HCT116 (cell line): ENCODE results near the gene PRR7. TPM values are rescaled to one million over a fixed set of nuclear protein-coding genes. Genes with fewer than 3 reads are reported as not detected.

Source experiments
- ATAC-seq: fragments of 200-7000 bp; cut with Tn5 transposase; 2 replicates; pipeline ENCODE4 v1.9.1; 2020; ENCODE audit warnings: mild to moderate bottlenecking, moderate library complexity
- BruUV-seq: library from RNA; stranded (reverse); fragments of 400-500 nt; replicated peaks from 2 replicates; lab custom pipeline; 2021; lab: Mats Ljungman, UMichigan
- CTCF ChIA-PET: fragments of 300-600 bp; sonication (Branson Sonifier 250); formaldehyde crosslinking; loops from one replicate; lab custom pipeline; 2021; ENCODE audit warnings: antibody characterized with exemption; lab: Charles Lee
- POLR2A ChIA-PET: fragments of 300-600, 350-600 bp; sonication (Branson Sonifier 250); formaldehyde crosslinking; loops from one replicate; lab custom pipeline; 2021; ENCODE audit warnings: antibody characterized with exemption; lab: Charles Lee
- RAD21 ChIA-PET, 2 experiments: fragments of 300-600 bp; sonication (Branson Sonifier 250); formaldehyde crosslinking; loops; one replicate each; lab custom pipeline; 2023; ENCODE audit warnings: low total read pairs in 2 of 2; ENCODE audit not compliant: uncharacterized antibody in 2 of 2, unreplicated experiment in 2 of 2, low non-redundant PET in 1 of 2; lab: Charles Lee
- DNase-seq: peaks from one replicate; pipeline ENCODE4 v3.0.0-alpha.2; 2010; ENCODE audit warnings: low read depth, low spot score
- H2AFZ ChIP-seq: fragments of 200-600 bp; shearing (Covaris generic), sonication (generic); 2 replicates; pipeline ENCODE4 v1.6.1; 2017; ENCODE audit warnings: low read depth, mixed run types, mixed read lengths, antibody characterized with exemption, low read length; ENCODE audit not compliant: poor library complexity, severe bottlenecking
- H3K27ac ChIP-seq: 2 replicates; pipeline ENCODE4 v1.5.1; 2012; ENCODE audit warnings: low read depth, low read length
- H3K27me3 ChIP-seq: fragments of 200-600 bp; sonication (generic); 2 replicates; pipeline ENCODE4 v1.6.1; 2016; ENCODE audit warnings: mixed run types, low read length, mixed read lengths; ENCODE audit not compliant: insufficient read depth
- H3K36me3 ChIP-seq, 2 experiments: fragments of 200-500 bp in 1 of 2; fragments of 200-600 bp in 1 of 2; sonication (Bioruptor generic) in 1 of 2; sonication (generic) in 1 of 2; 2 replicates each; pipeline versions ENCODE4 v1.5.1 to v1.6.1; 2014 to 2016; ENCODE audit warnings: low read length in 2 of 2, inconsistent platforms in 1 of 2, mixed read lengths in 1 of 2, mixed run types in 1 of 2; ENCODE audit not compliant: insufficient read depth in 2 of 2, control insufficient read depth in 1 of 2
- H3K4me1 ChIP-seq, 2 experiments: fragments of 200-600 bp in 1 of 2; sonication (generic) in 1 of 2; 2 replicates each; pipeline versions ENCODE4 v1.5.1 to v1.6.1; 2012 to 2017; ENCODE audit warnings: low read length in 2 of 2, inconsistent platforms in 1 of 2, mild to moderate bottlenecking in 1 of 2, mixed read lengths in 1 of 2, mixed run types in 1 of 2, moderate library complexity in 1 of 2; ENCODE audit not compliant: insufficient read depth in 2 of 2, control insufficient read depth in 1 of 2
- H3K4me2 ChIP-seq: fragments of 200-600 bp; sonication (generic); 2 replicates; pipeline ENCODE4 v1.6.1; 2017; ENCODE audit warnings: mixed run types, low read length, mixed read lengths
- H3K4me3 ChIP-seq, 2 experiments: fragments of 200-600 bp in 1 of 2; sonication (generic) in 1 of 2; replicated peaks in 1 of 2; 2 replicates each; pipeline ENCODE4 v1.5.1; 2011 to 2016; ENCODE audit warnings: low read length in 2 of 2, control low read depth in 1 of 2, low read depth in 1 of 2, mild to moderate bottlenecking in 1 of 2, mixed read lengths in 1 of 2, mixed run types in 1 of 2
- H3K79me2 ChIP-seq: fragments of 200-600 bp; sonication (generic); 2 replicates; pipeline ENCODE4 v1.6.1; 2017; ENCODE audit warnings: mild to moderate bottlenecking, mixed run types, low read length, moderate library complexity, mixed read lengths; ENCODE audit not compliant: insufficient read depth
- H3K9ac ChIP-seq: fragments of 200-600 bp; sonication (generic); 2 replicates; pipeline ENCODE4 v1.6.1; 2016; ENCODE audit warnings: low read length, mixed read lengths
- H3K9me2 ChIP-seq: fragments of 200-600 bp; sonication (generic), shearing (Covaris generic); 2 replicates; pipeline ENCODE4 v1.6.1; 2017; ENCODE audit warnings: mixed run types, mild to moderate bottlenecking, moderate library complexity; ENCODE audit not compliant: insufficient read depth
- H3K9me3 ChIP-seq, 2 experiments: fragments of 200-500 bp in 1 of 2; fragments of 200-600 bp in 1 of 2; sonication (Bioruptor generic) in 1 of 2; sonication (generic) in 1 of 2; 2 replicates each; pipeline ENCODE4 v1.6.1; 2014 to 2017; ENCODE audit warnings: low read length in 2 of 2, mixed read lengths in 2 of 2, inconsistent platforms in 1 of 2, low read depth in 1 of 2, mild to moderate bottlenecking in 1 of 2, mixed run types in 1 of 2, moderate library complexity in 1 of 2; ENCODE audit not compliant: control insufficient read depth in 1 of 2, insufficient read depth in 1 of 2
- H4K20me1 ChIP-seq: fragments of 200-600 bp; sonication (generic), shearing (Covaris generic); 2 replicates; pipeline ENCODE4 v1.6.1; 2017; ENCODE audit warnings: mixed run types, mild to moderate bottlenecking, moderate library complexity; ENCODE audit not compliant: insufficient read depth
- CBX3 ChIP-seq: IDR thresholded peaks from 2 replicates; pipeline ENCODE4 v1.6.1; 2012; ENCODE audit warnings: low read depth
- CEBPB ChIP-seq: IDR thresholded peaks from 2 replicates; pipeline ENCODE4 v1.6.1; 2012; ENCODE audit warnings: low read depth
- EGR1 ChIP-seq: IDR thresholded peaks from 2 replicates; pipeline ENCODE4 v1.6.1; 2012; ENCODE audit warnings: low read depth
- ELF1 ChIP-seq: IDR thresholded peaks from 2 replicates; pipeline ENCODE4 v1.6.1; 2012; ENCODE audit warnings: low read depth, borderline replicate concordance
- EZH2phosphoT487 ChIP-seq: fragments of 200-600 bp; IDR thresholded peaks from 2 replicates; pipeline ENCODE4 v1.6.1; 2018; ENCODE audit warnings: antibody characterized with exemption, borderline replicate concordance
- POLR2A ChIP-seq: IDR thresholded peaks from 2 replicates; pipeline ENCODE4 v1.7.0; 2011; ENCODE audit warnings: borderline replicate concordance; ENCODE audit not compliant: insufficient read depth, insufficient read length; ENCODE audit errors: extremely low read depth
- RAD21 ChIP-seq: IDR thresholded peaks from 2 replicates; pipeline ENCODE4 v1.6.1; 2012; ENCODE audit warnings: low read depth, mild to moderate bottlenecking
- SIN3A ChIP-seq: IDR thresholded peaks from 2 replicates; pipeline ENCODE4 v1.6.1; 2012; ENCODE audit warnings: low read depth
- SRF ChIP-seq: IDR thresholded peaks from 2 replicates; pipeline ENCODE4 v1.6.1; 2012; ENCODE audit warnings: low read depth
- TCF7L2 ChIP-seq: IDR thresholded peaks from 2 replicates; pipeline ENCODE4 v1.7.0; 2011; ENCODE audit warnings: borderline replicate concordance, inconsistent platforms; ENCODE audit not compliant: insufficient read depth, insufficient read length; ENCODE audit errors: extremely low read depth
- YY1 ChIP-seq: IDR thresholded peaks from 2 replicates; pipeline ENCODE4 v1.6.1; 2011; ENCODE audit warnings: low read length, low read depth, moderate library complexity, mild to moderate bottlenecking; ENCODE audit not compliant: insufficient replicate concordance; ENCODE audit errors: extremely low read depth
- ZNF274 ChIP-seq: fragments of 200-500 bp; sonication (Bioruptor generic); IDR thresholded peaks from 2 replicates; pipeline ENCODE4 v1.6.1; 2014; ENCODE audit warnings: mild to moderate bottlenecking, low read depth, low read length, inconsistent platforms
- intact Hi-C: fragments of 100-400 bp; cut with micrococcal nuclease; formaldehyde crosslinking; loops from 2 replicates; pipeline ENCODE4 v1.10.0; 2022
- total RNA-seq: library from RNA; stranded (reverse); gene quantifications from one replicate; pipeline ENCODE4 v1.2.1, GENCODE V29; 2021; ENCODE audit not compliant: unreplicated experiment
- TF ChIP-seq, protein P1 (sequence below): IDR thresholded peaks from 2 replicates; pipeline ENCODE4 v1.6.1; 2012; ENCODE audit warnings: low read depth
- TF ChIP-seq, protein P2 (sequence below), 3 experiments: fragments of 200-600 bp in 1 of 3; sonication (generic) in 1 of 3; IDR thresholded peaks in 2 of 3; conservative IDR thresholded peaks in 1 of 3; 2 replicates each; pipeline ENCODE4 v1.5.1; 2012 to 2017; ENCODE audit warnings: low read depth in 2 of 3, low read length in 2 of 3, antibody characterized with exemption in 1 of 3, borderline replicate concordance in 1 of 3, control low read depth in 1 of 3, mild to moderate bottlenecking in 1 of 3, mixed read lengths in 1 of 3, mixed run types in 1 of 3, moderate library complexity in 1 of 3; ENCODE audit not compliant: insufficient read depth in 1 of 3
- TF ChIP-seq, protein P3 (sequence below): IDR thresholded peaks from 2 replicates; pipeline ENCODE4 v1.6.1; 2012

The PRR7 gene
- total RNA-seq, 1 experiment from 2014 or later: 39.9 TPM

DNA sequence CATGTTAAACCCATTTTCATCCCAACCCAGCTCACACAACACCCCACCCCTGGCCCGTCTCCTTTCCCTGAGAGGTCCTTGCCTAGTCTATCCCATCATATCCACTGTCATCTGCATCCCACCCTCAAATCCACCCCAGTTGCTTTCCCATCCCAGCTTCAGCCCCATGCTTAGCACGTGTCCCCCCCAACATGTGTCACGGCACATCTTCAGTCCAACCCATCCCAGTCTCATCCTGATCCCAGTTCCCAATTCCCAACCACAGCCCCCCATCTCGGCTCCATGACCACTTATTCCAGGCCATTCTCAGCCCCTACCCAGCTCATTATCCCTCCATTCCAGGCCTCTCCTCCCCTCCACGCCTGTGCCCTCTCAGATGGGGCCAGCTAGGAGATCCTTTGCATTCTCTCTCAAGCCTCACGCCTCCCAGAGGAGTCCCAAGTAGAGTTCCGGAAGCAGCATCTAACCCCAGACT lies 27.4 kb downstream of the PRR7 start:
- H2AFZ ChIP-seq: no peak overlapping the region
- H3K4me3 ChIP-seq: no peak overlapping the region
- RAD21 ChIA-PET: no interaction called here
- intact Hi-C loops: no loop called here
- POLR2A ChIA-PET: interaction anchor here (0.9 to 2.6 kb wide), 2 partner anchors 22 to 71 kb away, joined by 3 to 8 read pairs; no protein-coding TSS in a partner anchor
- peaks cover 0 to under 1% of the 10 kb centered on the region in 2 experiments; a peak in 1 of 4 replicates for H3K36me3 ChIP-seq
- no peaks in the 10 kb centered on the region for H4K20me1 ChIP-seq
- peaks cover 8 to 55% of the 10 kb centered on the region in 2 experiments; a peak in 3 of 4 replicates for H3K4me1 ChIP-seq
- no peaks in the 10 kb centered on the region for H3K27me3 ChIP-seq
- peak overlapping the region; percentile 37 for H3K27ac ChIP-seq
- ATAC-seq: no peak; the same call in 1 of the 2 replicates
- H3K4me2 ChIP-seq: peak overlapping the region; percentile 97
- H3K9me2 ChIP-seq: no peaks in the 10 kb centered on the region
- CTCF ChIA-PET: interaction anchor here (0.7 to 1.4 kb wide), 3 partner anchors 16 to 164 kb away, joined by 3 to 4 read pairs (median 3); no protein-coding TSS in a partner anchor
- TF ChIP-seq, protein P1, sequence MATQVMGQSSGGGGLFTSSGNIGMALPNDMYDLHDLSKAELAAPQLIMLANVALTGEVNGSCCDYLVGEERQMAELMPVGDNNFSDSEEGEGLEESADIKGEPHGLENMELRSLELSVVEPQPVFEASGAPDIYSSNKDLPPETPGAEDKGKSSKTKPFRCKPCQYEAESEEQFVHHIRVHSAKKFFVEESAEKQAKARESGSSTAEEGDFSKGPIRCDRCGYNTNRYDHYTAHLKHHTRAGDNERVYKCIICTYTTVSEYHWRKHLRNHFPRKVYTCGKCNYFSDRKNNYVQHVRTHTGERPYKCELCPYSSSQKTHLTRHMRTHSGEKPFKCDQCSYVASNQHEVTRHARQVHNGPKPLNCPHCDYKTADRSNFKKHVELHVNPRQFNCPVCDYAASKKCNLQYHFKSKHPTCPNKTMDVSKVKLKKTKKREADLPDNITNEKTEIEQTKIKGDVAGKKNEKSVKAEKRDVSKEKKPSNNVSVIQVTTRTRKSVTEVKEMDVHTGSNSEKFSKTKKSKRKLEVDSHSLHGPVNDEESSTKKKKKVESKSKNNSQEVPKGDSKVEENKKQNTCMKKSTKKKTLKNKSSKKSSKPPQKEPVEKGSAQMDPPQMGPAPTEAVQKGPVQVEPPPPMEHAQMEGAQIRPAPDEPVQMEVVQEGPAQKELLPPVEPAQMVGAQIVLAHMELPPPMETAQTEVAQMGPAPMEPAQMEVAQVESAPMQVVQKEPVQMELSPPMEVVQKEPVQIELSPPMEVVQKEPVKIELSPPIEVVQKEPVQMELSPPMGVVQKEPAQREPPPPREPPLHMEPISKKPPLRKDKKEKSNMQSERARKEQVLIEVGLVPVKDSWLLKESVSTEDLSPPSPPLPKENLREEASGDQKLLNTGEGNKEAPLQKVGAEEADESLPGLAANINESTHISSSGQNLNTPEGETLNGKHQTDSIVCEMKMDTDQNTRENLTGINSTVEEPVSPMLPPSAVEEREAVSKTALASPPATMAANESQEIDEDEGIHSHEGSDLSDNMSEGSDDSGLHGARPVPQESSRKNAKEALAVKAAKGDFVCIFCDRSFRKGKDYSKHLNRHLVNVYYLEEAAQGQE: no peak
- TF ChIP-seq EGR1 (no peak), POLR2A (no peak), ZNF274 (no peak), SIN3A (no peak), CBX3 (no peak), EZH2phosphoT487 (no peak), RAD21 (no peak), TCF7L2 (no peak), SRF (no peak), CEBPB (no peak), ELF1 (no peak), YY1 (no peak)
- TF ChIP-seq, protein P2, sequence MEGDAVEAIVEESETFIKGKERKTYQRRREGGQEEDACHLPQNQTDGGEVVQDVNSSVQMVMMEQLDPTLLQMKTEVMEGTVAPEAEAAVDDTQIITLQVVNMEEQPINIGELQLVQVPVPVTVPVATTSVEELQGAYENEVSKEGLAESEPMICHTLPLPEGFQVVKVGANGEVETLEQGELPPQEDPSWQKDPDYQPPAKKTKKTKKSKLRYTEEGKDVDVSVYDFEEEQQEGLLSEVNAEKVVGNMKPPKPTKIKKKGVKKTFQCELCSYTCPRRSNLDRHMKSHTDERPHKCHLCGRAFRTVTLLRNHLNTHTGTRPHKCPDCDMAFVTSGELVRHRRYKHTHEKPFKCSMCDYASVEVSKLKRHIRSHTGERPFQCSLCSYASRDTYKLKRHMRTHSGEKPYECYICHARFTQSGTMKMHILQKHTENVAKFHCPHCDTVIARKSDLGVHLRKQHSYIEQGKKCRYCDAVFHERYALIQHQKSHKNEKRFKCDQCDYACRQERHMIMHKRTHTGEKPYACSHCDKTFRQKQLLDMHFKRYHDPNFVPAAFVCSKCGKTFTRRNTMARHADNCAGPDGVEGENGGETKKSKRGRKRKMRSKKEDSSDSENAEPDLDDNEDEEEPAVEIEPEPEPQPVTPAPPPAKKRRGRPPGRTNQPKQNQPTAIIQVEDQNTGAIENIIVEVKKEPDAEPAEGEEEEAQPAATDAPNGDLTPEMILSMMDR (IDR thresholded peaks at IDR 0.05 in 2 of 3, conservative IDR thresholded peaks at IDR 0.05 in 1 of 3; ENCODE audit: borderline replicate concordance in 1 of 3, insufficient read depth in 1 of 3, low read depth in 2 of 3, low read length in 2 of 3): no peak
- TF ChIP-seq, protein P3, sequence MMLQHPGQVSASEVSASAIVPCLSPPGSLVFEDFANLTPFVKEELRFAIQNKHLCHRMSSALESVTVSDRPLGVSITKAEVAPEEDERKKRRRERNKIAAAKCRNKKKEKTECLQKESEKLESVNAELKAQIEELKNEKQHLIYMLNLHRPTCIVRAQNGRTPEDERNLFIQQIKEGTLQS: no peak
- DNase-seq: no peak
- H3K9me3 ChIP-seq: no peaks in the 10 kb centered on the region
- no peak overlapping the region for H3K9ac ChIP-seq
- peaks cover 37% of the 10 kb centered on the region for H3K79me2 ChIP-seq
- BruUV-seq: no TSS peak
